ENCODE results near the gene SH3GL3.

Gene SH3GL3

GRCh38 chr15:83515164-83515563 lies 68.0 kb downstream of the SH3GL3 start:
- H2AK5ac ChIP-seq (ENCODE audit: low read length), result no peak overlapping the region
- H3K18ac ChIP-seq (ENCODE audit: low read length), result no peak overlapping the region
- no peak overlapping the region for H4K91ac ChIP-seq (ENCODE audit: low read depth, low read length)
- no peak overlapping the region for H2BK12ac ChIP-seq (ENCODE audit: low read length)
- H3K4me1 ChIP-seq (ENCODE audit: control insufficient read depth in 1 of 2, insufficient read depth in 2 of 2, low read length in 2 of 2), result no peaks in the 10 kb centered on the region
- H4K8ac ChIP-seq (ENCODE audit: low read depth, low read length), result no peak overlapping the region
- H3K4me3 ChIP-seq (ENCODE audit: low read depth, low read length), result no peak overlapping the region
- no peak overlapping the region for H2BK5ac ChIP-seq (ENCODE audit: low read depth, low read length, poor library complexity)
- no peaks in the 10 kb centered on the region for H3K36me3 ChIP-seq (ENCODE audit: control insufficient read depth in 1 of 2, insufficient read depth in 2 of 2, low read length in 2 of 2)
- no peaks in the 10 kb centered on the region for H3K27me3 ChIP-seq (ENCODE audit: insufficient read depth, low read length)
- no peak overlapping the region for H3K9ac ChIP-seq (ENCODE audit: low read length)
- no peaks in the 10 kb centered on the region for H3K79me1 ChIP-seq (ENCODE audit: low read length)
- H2BK120ac ChIP-seq (ENCODE audit: insufficient read depth, low read length, poor library complexity), result no peak overlapping the region
- H3K9me3 ChIP-seq (ENCODE audit: insufficient read depth, low read depth, low read length), result no peaks in the 10 kb centered on the region
- peak in 1 of 2 donors; percentile 50 for DNase-seq
- no peak overlapping the region for H3K23ac ChIP-seq (ENCODE audit: low read length)
- no peak overlapping the region for H3K4ac ChIP-seq (ENCODE audit: low read depth, low read length)
- no peak overlapping the region for H4K12ac ChIP-seq (ENCODE audit: low read depth, low read length)
- no peaks in the 10 kb centered on the region for H3K79me2 ChIP-seq (ENCODE audit: control insufficient read depth, insufficient read depth, low read length, poor library complexity)
- H2AFZ ChIP-seq (ENCODE audit: insufficient read depth, low read length, poor library complexity), result no peak overlapping the region
- H3K4me2 ChIP-seq (ENCODE audit: low read length), result no peak overlapping the region
- no CpG with 5 or more reads among the region's 4 CpGs for WGBS (ENCODE audit: extremely low coverage, insufficient coverage, insufficient read length)
- no peak overlapping the region for H3K27ac ChIP-seq (ENCODE audit: low read depth, low read length)
- no peak overlapping the region for H3K14ac ChIP-seq (ENCODE audit: low read length)

DNA sequence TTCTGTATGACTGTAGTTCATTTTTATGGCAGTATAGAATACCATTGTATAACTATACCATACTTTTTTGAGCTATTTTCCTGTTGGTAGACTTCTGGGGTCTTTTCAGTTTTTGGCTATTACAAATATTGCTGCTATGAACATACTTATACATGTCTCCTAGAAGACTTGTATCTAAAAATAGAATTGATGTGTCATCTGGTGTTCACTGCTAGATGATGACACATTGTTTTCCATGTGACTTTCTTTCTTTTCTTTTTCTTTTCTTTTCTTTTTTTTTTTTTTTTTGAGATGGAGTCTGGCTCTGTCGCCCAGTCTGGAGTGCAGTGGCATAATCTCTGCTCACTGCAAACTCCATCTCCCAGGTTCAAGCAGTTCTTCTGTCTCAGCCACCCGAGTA lies 69.8 kb downstream of the SH3GL3 start:
- Histone ChIP-seq H3K4me2 (ENCODE audit: low read length) (no peak overlapping the region), H2BK5ac (ENCODE audit: low read depth, low read length, poor library complexity) (no peak overlapping the region), H3K27ac (ENCODE audit: low read depth, low read length) (no peak overlapping the region), H3K4me1 (ENCODE audit: control insufficient read depth in 1 of 2, insufficient read depth in 2 of 2, low read length in 2 of 2) (no peaks in the 10 kb centered on the region), H3K27me3 (ENCODE audit: insufficient read depth, low read length) (no peaks in the 10 kb centered on the region), H2AFZ (ENCODE audit: insufficient read depth, low read length, poor library complexity) (no peak overlapping the region), H3K23ac (ENCODE audit: low read length) (no peak overlapping the region), H3K79me1 (ENCODE audit: low read length) (no peaks in the 10 kb centered on the region), H3K4ac (ENCODE audit: low read depth, low read length) (no peak overlapping the region), H2BK120ac (ENCODE audit: insufficient read depth, low read length, poor library complexity) (no peak overlapping the region), H2BK12ac (ENCODE audit: low read length) (no peak overlapping the region), H3K14ac (ENCODE audit: low read length) (no peak overlapping the region), H4K91ac (ENCODE audit: low read depth, low read length) (no peak overlapping the region), H2AK5ac (ENCODE audit: low read length) (no peak overlapping the region), H3K4me3 (ENCODE audit: low read depth, low read length) (no peak overlapping the region), H4K8ac (ENCODE audit: low read depth, low read length) (no peak overlapping the region), H3K18ac (ENCODE audit: low read length) (no peak overlapping the region), H3K9me3 (ENCODE audit: insufficient read depth, low read depth, low read length) (no peaks in the 10 kb centered on the region), H3K79me2 (ENCODE audit: control insufficient read depth, insufficient read depth, low read length, poor library complexity) (no peaks in the 10 kb centered on the region), H3K9ac (ENCODE audit: low read length) (no peak overlapping the region), H4K12ac (ENCODE audit: low read depth, low read length) (no peak overlapping the region), H3K36me3 (ENCODE audit: control insufficient read depth in 1 of 2, insufficient read depth in 2 of 2, low read length in 2 of 2) (no peaks in the 10 kb centered on the region)
- no peak for DNase-seq
- no CpG with 5 or more reads among the region's 2 CpGs for WGBS (ENCODE audit: extremely low coverage, insufficient coverage, insufficient read length)

DNA sequence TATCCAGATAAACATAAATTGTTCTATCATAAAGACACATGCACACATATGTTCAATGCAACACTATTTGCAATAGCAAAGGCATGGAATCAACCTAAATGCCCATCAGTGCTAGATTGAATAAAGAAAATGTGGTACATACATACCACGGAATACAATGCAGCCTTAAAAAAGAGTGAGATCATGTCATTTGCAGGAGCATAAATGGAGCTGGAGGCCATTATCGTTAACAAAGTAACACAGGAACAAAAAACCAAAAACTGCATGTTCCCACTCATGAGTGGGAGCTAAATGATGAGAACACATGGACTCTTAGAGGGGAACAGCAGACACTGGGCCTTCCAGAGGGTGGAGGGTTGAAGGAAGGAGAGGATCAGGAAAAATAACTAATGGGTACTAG lies 79.2 kb downstream of the SH3GL3 start:
- Histone ChIP-seq H4K12ac (ENCODE audit: low read depth, low read length) (no peak overlapping the region), H3K4me1 (ENCODE audit: control insufficient read depth in 1 of 2, insufficient read depth in 2 of 2, low read length in 2 of 2) (no peaks in the 10 kb centered on the region), H3K9me3 (ENCODE audit: insufficient read depth, low read depth, low read length) (peaks cover 7% of the 10 kb centered on the region), H3K9ac (ENCODE audit: low read length) (no peak overlapping the region), H3K27me3 (ENCODE audit: insufficient read depth, low read length) (no peaks in the 10 kb centered on the region), H2AK5ac (ENCODE audit: low read length) (no peak overlapping the region), H4K8ac (ENCODE audit: low read depth, low read length) (no peak overlapping the region), H3K14ac (ENCODE audit: low read length) (no peak overlapping the region), H3K4me2 (ENCODE audit: low read length) (no peak overlapping the region), H3K27ac (ENCODE audit: low read depth, low read length) (no peak overlapping the region), H3K23ac (ENCODE audit: low read length) (no peak overlapping the region), H3K4ac (ENCODE audit: low read depth, low read length) (no peak overlapping the region), H2BK120ac (ENCODE audit: insufficient read depth, low read length, poor library complexity) (no peak overlapping the region), H3K18ac (ENCODE audit: low read length) (no peak overlapping the region), H3K79me2 (ENCODE audit: control insufficient read depth, insufficient read depth, low read length, poor library complexity) (no peaks in the 10 kb centered on the region), H3K4me3 (ENCODE audit: low read depth, low read length) (no peak overlapping the region), H2AFZ (ENCODE audit: insufficient read depth, low read length, poor library complexity) (no peak overlapping the region), H3K36me3 (ENCODE audit: control insufficient read depth in 1 of 2, insufficient read depth in 2 of 2, low read length in 2 of 2) (no peaks in the 10 kb centered on the region), H2BK5ac (ENCODE audit: low read depth, low read length, poor library complexity) (no peak overlapping the region), H4K91ac (ENCODE audit: low read depth, low read length) (no peak overlapping the region), H2BK12ac (ENCODE audit: low read length) (no peak overlapping the region), H3K79me1 (ENCODE audit: low read length) (no peaks in the 10 kb centered on the region)
- no peak for DNase-seq
- no CpG with 5 or more reads among the region's 2 CpGs for whole genome bisulfite sequencing (ENCODE audit: extremely low coverage, insufficient coverage, insufficient read length)

DNA sequence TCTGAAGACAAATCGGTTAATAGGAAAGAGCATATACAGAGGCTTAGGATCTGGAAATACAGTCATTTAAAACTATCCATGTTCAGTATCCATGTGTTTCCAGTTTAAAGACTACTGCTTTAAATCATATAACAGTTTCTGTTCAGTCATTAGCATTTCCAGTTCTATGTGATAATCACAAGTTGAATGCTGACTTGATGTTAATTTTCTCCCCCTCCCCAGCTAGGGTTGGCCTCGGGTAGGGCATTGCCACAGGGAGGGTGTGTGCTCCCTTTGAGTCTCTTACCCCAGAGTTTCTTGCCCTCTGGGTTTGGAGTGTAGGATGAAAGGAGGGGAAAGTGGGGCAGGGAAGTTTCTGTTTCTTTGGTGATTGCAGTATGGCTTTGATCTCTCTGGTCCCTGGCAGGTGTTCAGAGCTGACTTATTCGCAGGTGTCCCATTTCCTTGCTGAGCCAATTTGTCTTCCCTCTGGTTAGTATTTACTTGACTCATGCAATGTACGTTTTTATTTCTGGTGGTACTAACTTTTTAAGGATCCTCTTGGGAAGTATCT lies 86.3 kb downstream of the SH3GL3 start:
- no peak overlapping the region for H3K18ac ChIP-seq (ENCODE audit: low read length)

More for the DNA sequence above, 86.3 kb downstream of the SH3GL3 start:
- no CpG with 5 or more reads among the region's 4 CpGs for WGBS (ENCODE audit: extremely low coverage, insufficient coverage, insufficient read length)
- H2BK12ac ChIP-seq (ENCODE audit: low read length), result no peak overlapping the region
- no peak overlapping the region for H3K4me3 ChIP-seq (ENCODE audit: low read depth, low read length)
- H3K36me3 ChIP-seq (ENCODE audit: control insufficient read depth in 1 of 2, insufficient read depth in 2 of 2, low read length in 2 of 2), result no peaks in the 10 kb centered on the region
- H2BK120ac ChIP-seq (ENCODE audit: insufficient read depth, low read length, poor library complexity), result no peak overlapping the region
- peaks cover 0 to 2% of the 10 kb centered on the region in 2 experiments for H3K4me1 ChIP-seq (ENCODE audit: control insufficient read depth in 1 of 2, insufficient read depth in 2 of 2, low read length in 2 of 2)
- H3K4me2 ChIP-seq (ENCODE audit: low read length), result no peak overlapping the region
- no peaks in the 10 kb centered on the region for H3K27me3 ChIP-seq (ENCODE audit: insufficient read depth, low read length)
- H3K79me1 ChIP-seq (ENCODE audit: low read length), result no peaks in the 10 kb centered on the region
- H3K9me3 ChIP-seq (ENCODE audit: insufficient read depth, low read depth, low read length), result peaks cover 7% of the 10 kb centered on the region
- H3K79me2 ChIP-seq (ENCODE audit: control insufficient read depth, insufficient read depth, low read length, poor library complexity), result no peaks in the 10 kb centered on the region
- H2BK5ac ChIP-seq (ENCODE audit: low read depth, low read length, poor library complexity), result no peak overlapping the region
- H3K4ac ChIP-seq (ENCODE audit: low read depth, low read length), result no peak overlapping the region
- no peak overlapping the region for H4K91ac ChIP-seq (ENCODE audit: low read depth, low read length)
- no peak for DNase-seq
- no peak overlapping the region for H3K23ac ChIP-seq (ENCODE audit: low read length)
- no peak overlapping the region for H2AK5ac ChIP-seq (ENCODE audit: low read length)
- H4K12ac ChIP-seq (ENCODE audit: low read depth, low read length), result no peak overlapping the region
- no peak overlapping the region for H3K27ac ChIP-seq (ENCODE audit: low read depth, low read length)
- no peak overlapping the region for H2AFZ ChIP-seq (ENCODE audit: insufficient read depth, low read length, poor library complexity)
- H3K14ac ChIP-seq (ENCODE audit: low read length), result no peak overlapping the region
- no peak overlapping the region for H3K9ac ChIP-seq (ENCODE audit: low read length)
- H4K8ac ChIP-seq (ENCODE audit: low read depth, low read length), result no peak overlapping the region

Measured in trophoblast cell (in vitro differentiated cells and primary cell).